ENCODE data around the gene VILL.

GRCh38 chr3:37993820-37994638, 3.4 kb downstream of the VILL start:
- no peak for TF ChIP-seq CTCF (IDR thresholded peaks at IDR 0.05)
- no peak; the same call in 1 of the 2 replicates for TF ChIP-seq POLR2AphosphoS5 (IDR thresholded peaks at IDR 0.05; ENCODE audit: low read depth, low read length)
- no peak for TF ChIP-seq SIN3A (IDR thresholded peaks at IDR 0.05; ENCODE audit: borderline replicate concordance, insufficient read depth, low read depth, low read length)

All from Panc1 (cell line).